GM12878 (cell line): ENCODE results near the gene SHROOM3. TPM values are rescaled to one million over a fixed set of nuclear protein-coding genes. Genes with fewer than 3 reads are reported as not detected.

Source experiments
- ATAC-seq: fragments of 200-7000 bp; cut with Tn5 transposase; 3 replicates; pipeline ENCODE4 v1.9.1; 2020; ENCODE audit warnings: mild to moderate bottlenecking, moderate library complexity
- BruUV-seq: library from RNA; stranded (reverse); fragments of 400-500 nt; replicated peaks from 2 replicates; lab custom pipeline; 2021; lab: Mats Ljungman, UMichigan
- CTCF ChIA-PET: fragments of 300-600 bp; sonication (Branson Sonifier 250); formaldehyde crosslinking; extraction: SDS; loops from one replicate; lab custom pipeline; 2021; ENCODE audit warnings: inconsistent platforms; lab: Yijun Ruan, JAX
- POLR2A ChIA-PET: fragments of 350-600 bp; formaldehyde crosslinking; extraction: SDS; loops from one replicate; lab custom pipeline; 2021; ENCODE audit warnings: inconsistent platforms; lab: Charles Lee
- RAD21 ChIA-PET: fragments of 300-600 bp; sonication (Branson Sonifier 250); formaldehyde crosslinking; loops from one replicate; lab custom pipeline; 2023; ENCODE audit warnings: antibody characterized with exemption; ENCODE audit not compliant: unreplicated experiment; lab: Charles Lee
- SMC1A ChIA-PET: fragments of 300-600 bp; sonication (Branson Sonifier 250); formaldehyde crosslinking; loops from one replicate; lab custom pipeline; 2023; ENCODE audit not compliant: unreplicated experiment, uncharacterized antibody; lab: Charles Lee
- DNase-seq: peaks from one replicate; pipeline ENCODE4 v3.0.0-alpha.2; 2011; ENCODE audit warnings: low read depth, low spot score
- FAIRE-seq: peaks from 3 replicates; lab custom pipeline; 2011; peaks lifted over from hg19 to GRCh38; lab: Jason Lieb, UNC
- H2AFZ ChIP-seq: 2 replicates; pipeline ENCODE4 v1.6.0; 2011; ENCODE audit warnings: low read depth, low read length, control low read depth; ENCODE audit not compliant: control insufficient read depth
- H3K27ac ChIP-seq: 2 replicates; pipeline ENCODE4 v1.5.1; 2011; ENCODE audit warnings: control low read depth; ENCODE audit not compliant: control insufficient read depth, insufficient read depth
- H3K27me3 ChIP-seq, 2 experiments: replicated peaks in 1 of 2; 2 replicates each; pipeline versions ENCODE4 v1.6.0 to v1.6.1; 2011; ENCODE audit warnings: low read length in 1 of 2; ENCODE audit not compliant: control insufficient read depth in 2 of 2, insufficient read depth in 2 of 2
- H3K36me3 ChIP-seq, 2 experiments: 2 replicates each; pipeline ENCODE4 v1.5.1; 2011; ENCODE audit warnings: low read length in 1 of 2; ENCODE audit not compliant: control insufficient read depth in 2 of 2, insufficient read depth in 2 of 2
- H3K4me1 ChIP-seq: 2 replicates; pipeline ENCODE4 v1.6.1; 2011; ENCODE audit warnings: mild to moderate bottlenecking, low read length, moderate library complexity, mixed read lengths; ENCODE audit not compliant: control insufficient read depth, insufficient read depth
- H3K4me2 ChIP-seq: 2 replicates; pipeline ENCODE4 v1.6.0; 2011; ENCODE audit warnings: control low read depth; ENCODE audit not compliant: control insufficient read depth, insufficient read depth
- H3K4me3 ChIP-seq: fragments of 200-600 bp; sonication (generic); 2 replicates; pipeline ENCODE4 v1.5.1; 2016
- H3K79me2 ChIP-seq: 2 replicates; pipeline ENCODE4 v1.6.0; 2011; ENCODE audit warnings: low read length; ENCODE audit not compliant: control insufficient read depth, insufficient read depth
- H3K9ac ChIP-seq: 2 replicates; pipeline ENCODE4 v1.8.0; 2011; ENCODE audit warnings: low read length, control low read depth, mixed read lengths; ENCODE audit not compliant: control insufficient read depth, insufficient read depth
- H3K9me3 ChIP-seq: replicated peaks from 3 replicates; pipeline ENCODE4 v1.5.1; 2011; ENCODE audit warnings: mild to moderate bottlenecking, low read length; ENCODE audit not compliant: control insufficient read depth, insufficient read depth
- H4K20me1 ChIP-seq: 2 replicates; pipeline ENCODE4 v1.6.0; 2011; ENCODE audit not compliant: control insufficient read depth, insufficient read depth
- NFIC ChIP-seq: IDR thresholded peaks from 2 replicates; pipeline ENCODE4 v1.6.1; 2012; ENCODE audit warnings: low read depth, mild to moderate bottlenecking, inconsistent platforms, low read length, moderate library complexity
- NFXL1 ChIP-seq: fragments of 450-650 bp; IDR thresholded peaks from 2 replicates; pipeline ENCODE4 v1.6.1; 2017; ENCODE audit warnings: antibody characterized with exemption, mild to moderate bottlenecking, borderline replicate concordance
- NR2C2 ChIP-seq: IDR thresholded peaks from 2 replicates; pipeline ENCODE4 v1.6.1; 2011; ENCODE audit warnings: borderline replicate concordance, low read depth; ENCODE audit not compliant: control insufficient read depth, insufficient read length
- POLR2AphosphoS2 ChIP-seq: IDR thresholded peaks from 2 replicates; pipeline ENCODE4 v1.6.1; 2011; ENCODE audit warnings: low read depth, mild to moderate bottlenecking, low read length, improper control_type of control experiment, moderate library complexity
- RUNX3 ChIP-seq: IDR thresholded peaks from 2 replicates; pipeline ENCODE4 v1.6.1; 2012; ENCODE audit warnings: low read length, inconsistent platforms
- SMAD5 ChIP-seq: IDR thresholded peaks from 2 replicates; pipeline ENCODE4 v1.6.1; 2016; ENCODE audit warnings: antibody characterized with exemption, low read depth
- TBL1XR1 ChIP-seq: IDR thresholded peaks from 2 replicates; pipeline ENCODE4 v1.6.1; 2012; ENCODE audit warnings: low read depth, low read length, improper control_type of control experiment
- YY1 ChIP-seq: IDR thresholded peaks from 2 replicates; pipeline ENCODE4 v1.6.1; 2011; ENCODE audit warnings: low read depth, mild to moderate bottlenecking, low read length
- in situ Hi-C: fragments of 300-500 bp; cut with MboI; formaldehyde crosslinking; loops from 9 replicates; pipeline ENCODE4 v1.14.3; 2018; ENCODE audit warnings: mixed read lengths
- intact Hi-C: fragments of 100-400 bp; cut with micrococcal nuclease; formaldehyde crosslinking; loops from one replicate; pipeline ENCODE4 v1.14.2; 2022; ENCODE audit not compliant: unreplicated experiment
- polyA plus RNA-seq, 11 experiments: library from polyadenylated mRNA; depleted of rRNA in 4 of 11; unstranded in 6 of 11; stranded (reverse) in 5 of 11; fragments of >200 nt; fragmentation: Nextera tagmentation in 4 of 11; fragmentation: Illumina TruSeq in 1 of 11; extraction: Ambion mirVana in 4 of 11; extraction: Trizol in 1 of 11; gene quantifications; 1 replicate in 1 of 11; 2 replicates in 10 of 11; pipeline versions ENCODE4 v1.2.1 to v1.2.3, GENCODE V29; 2011 to 2016; ENCODE audit warnings: inconsistent platforms in 2 of 11, missing spikeins in 2 of 11, low read depth in 1 of 11
- total RNA-seq, 4 experiments: library from RNA; depleted of rRNA in 3 of 4; stranded (reverse); fragments of >200 nt in 3 of 4; fragmentation: Illumina TruSeq in 1 of 4; extraction: Trizol in 1 of 4; gene quantifications; 2 replicates each; pipeline versions ENCODE4 v1.2.1 to v1.2.3, GENCODE V29; 2013 to 2021
- TF ChIP-seq, protein P1 (sequence below): fragments of 450-650 bp; IDR thresholded peaks from 2 replicates; pipeline ENCODE4 v1.6.1; 2017; ENCODE audit warnings: mild to moderate bottlenecking

Gene SHROOM3
- total and polyA plus RNA-seq, 10 of the 15 experiments (the other 5 are each of a cell fraction or from before 2014, with no cell fraction given): under 0.01 to 0.29 (median 0.08) TPM; not detected in 1

DNA sequence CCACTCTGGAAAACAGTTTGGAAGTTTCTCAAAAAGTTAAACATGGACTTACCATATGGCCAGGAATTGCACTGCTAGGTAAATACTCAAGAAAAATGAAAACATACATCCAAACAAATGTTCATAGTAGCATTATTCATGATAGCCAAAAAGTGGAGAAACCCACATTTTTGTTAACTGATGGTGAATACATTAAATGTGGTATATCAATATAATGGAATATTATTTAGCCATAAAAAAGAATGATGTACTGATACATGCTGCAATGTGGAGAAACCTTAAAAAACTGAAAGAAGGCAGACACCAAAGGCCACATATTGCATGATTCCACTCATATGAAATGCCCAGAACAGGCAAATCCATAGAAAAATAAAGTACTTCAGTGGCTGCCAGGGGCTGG is 79.1 kb downstream of the SHROOM3 start:
- H3K4me1 ChIP-seq: peaks cover 7% of the 10 kb centered on the region; the same call in 1 of the 2 replicates
- H3K4me3 ChIP-seq: no peak overlapping the region
- SMC1A ChIA-PET: no interaction called here
- no peak overlapping the region for H3K27ac ChIP-seq
- H2AFZ ChIP-seq: no peak overlapping the region
- POLR2A ChIA-PET: no interaction called here
- RAD21 ChIA-PET: no interaction called here
- TF ChIP-seq TBL1XR1 (no peak), RUNX3 (no peak), NFIC (no peak), YY1 (no peak), NR2C2 (no peak), NFXL1 (no peak), SMAD5 (no peak), POLR2AphosphoS2 (no peak)
- TF ChIP-seq, protein P1, sequence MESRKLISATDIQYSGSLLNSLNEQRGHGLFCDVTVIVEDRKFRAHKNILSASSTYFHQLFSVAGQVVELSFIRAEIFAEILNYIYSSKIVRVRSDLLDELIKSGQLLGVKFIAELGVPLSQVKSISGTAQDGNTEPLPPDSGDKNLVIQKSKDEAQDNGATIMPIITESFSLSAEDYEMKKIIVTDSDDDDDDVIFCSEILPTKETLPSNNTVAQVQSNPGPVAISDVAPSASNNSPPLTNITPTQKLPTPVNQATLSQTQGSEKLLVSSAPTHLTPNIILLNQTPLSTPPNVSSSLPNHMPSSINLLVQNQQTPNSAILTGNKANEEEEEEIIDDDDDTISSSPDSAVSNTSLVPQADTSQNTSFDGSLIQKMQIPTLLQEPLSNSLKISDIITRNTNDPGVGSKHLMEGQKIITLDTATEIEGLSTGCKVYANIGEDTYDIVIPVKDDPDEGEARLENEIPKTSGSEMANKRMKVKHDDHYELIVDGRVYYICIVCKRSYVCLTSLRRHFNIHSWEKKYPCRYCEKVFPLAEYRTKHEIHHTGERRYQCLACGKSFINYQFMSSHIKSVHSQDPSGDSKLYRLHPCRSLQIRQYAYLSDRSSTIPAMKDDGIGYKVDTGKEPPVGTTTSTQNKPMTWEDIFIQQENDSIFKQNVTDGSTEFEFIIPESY: no peak
- in situ Hi-C loops: loop anchor here (5.0 to 10.0 kb wide), 3 partner anchors 238 to 691 kb away; no protein-coding TSS in a partner anchor
- intact Hi-C loops: loop anchor here (5.0 kb wide), 1 partner anchor 688 kb away; no protein-coding TSS in a partner anchor
- DNase-seq: no peak
- no peak for FAIRE-seq
- H3K4me2 ChIP-seq: no peak overlapping the region
- H3K9ac ChIP-seq: no peak overlapping the region
- no peaks in the 10 kb centered on the region; the same call in 2 of the 3 replicates for H3K9me3 ChIP-seq
- H3K36me3 ChIP-seq: no peaks in the 10 kb centered on the region
- no peak for ATAC-seq
- no peaks in the 10 kb centered on the region; a peak in 1 of 4 replicates for H3K27me3 ChIP-seq
- CTCF ChIA-PET: no interaction called here
- no peaks in the 10 kb centered on the region for H3K79me2 ChIP-seq
- H4K20me1 ChIP-seq: no peaks in the 10 kb centered on the region
- BruUV-seq: no TSS peak
